GM12891 (cell line): ENCODE measurements around the gene THADA.

ENCODE experiments used
- POLR2A ChIP-seq: IDR thresholded peaks from 2 replicates; pipeline ENCODE4 v1.6.1; 2011; ENCODE audit warnings: low read depth, low read length, control low read depth
- POLR2AphosphoS5 ChIP-seq: IDR thresholded peaks from 2 replicates; pipeline ENCODE4 v1.6.1; 2011; ENCODE audit warnings: low read depth, low read length, control low read depth

DNA sequence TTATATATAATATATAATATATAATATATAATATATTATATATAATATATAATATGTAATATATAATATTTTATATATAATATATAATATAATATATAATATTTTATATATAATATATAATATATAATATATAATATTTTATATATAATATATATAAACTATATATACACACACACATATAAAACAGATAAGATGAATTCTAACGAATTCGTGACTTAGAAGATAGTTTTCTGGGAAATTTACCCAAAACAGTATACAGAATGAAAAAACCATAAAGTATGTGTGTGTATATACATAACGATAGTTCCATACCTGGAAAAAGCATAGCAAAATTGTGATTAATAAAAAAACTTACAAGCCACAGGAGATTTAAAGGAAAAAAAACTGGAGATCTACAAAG, 80.6 kb downstream of the THADA start:
- no peak for TF ChIP-seq POLR2AphosphoS5
- no peak for TF ChIP-seq POLR2A
